H1 (cell line): ENCODE data around the gene NDST4. TPM values are rescaled to one million over a fixed set of nuclear protein-coding genes. Genes with fewer than 3 reads are reported as not detected.

Source experiments
- HDAC2 ChIP-seq, 2 experiments: fragments of 300-600 bp in 1 of 2; sonication (generic) in 1 of 2; IDR thresholded peaks; 2 replicates each; pipeline ENCODE4 v1.6.1; 2011 to 2012; ENCODE audit warnings: low read depth in 2 of 2, low read length in 2 of 2, mild to moderate bottlenecking in 2 of 2, moderate library complexity in 2 of 2, borderline replicate concordance in 1 of 2, inconsistent platforms in 1 of 2
- RFX5 ChIP-seq: IDR thresholded peaks from 2 replicates; pipeline ENCODE4 v1.6.1; 2011; ENCODE audit warnings: low read depth, low read length, improper control_type of control experiment, borderline replicate concordance
- polyA plus RNA-seq, 7 experiments: library from polyadenylated mRNA; depleted of rRNA in 3 of 7; stranded (reverse) in 5 of 7; unstranded in 2 of 7; fragments of >200 nt in 5 of 7; fragments of 200-250 nt in 2 of 7; gene quantifications; 1 replicate in 5 of 7; 2 replicates in 1 of 7; 4 replicates in 1 of 7; pipeline versions ENCODE4 v1.2.1 to v1.2.3, GENCODE V29; 2011 to 2013; ENCODE audit warnings: missing spikeins in 2 of 7, mixed read lengths in 2 of 7
- total RNA-seq: library from RNA; stranded (reverse); fragmentation: NEBNext Ultra II Directional; extraction: Animal tissue kit (Norgen Biotek cat#: 25700); gene quantifications from 2 replicates; pipeline ENCODE4 v1.2.1, GENCODE V29; 2021

Gene NDST4
- total and polyA plus RNA-seq, 2 of the 8 experiments (the other 6 are each of a cell fraction or from before 2014, with no cell fraction given), result 0.02 TPM; not detected in 1

- TF ChIP-seq HDAC2 (IDR thresholded peaks at IDR 0.05; ENCODE audit: borderline replicate concordance in 1 of 2, low read depth in 2 of 2, low read length in 2 of 2) (no peak), RFX5 (no peak)
These were observed 171.9 kb downstream of the NDST4 start (continued) for GRCh38 chr4:114941503-114941902.
